GM12873 (cell line): Measurements from ENCODE around the gene CAMKMT.

Source experiments
- CTCF ChIP-seq: IDR thresholded peaks from 2 replicates; pipeline ENCODE4 v1.5.1; 2012; ENCODE audit warnings: low read depth, mild to moderate bottlenecking, moderate library complexity, low read length, control low read depth; ENCODE audit not compliant: insufficient read depth; ENCODE audit errors: missing control alignments

The CAMKMT gene

DNA sequence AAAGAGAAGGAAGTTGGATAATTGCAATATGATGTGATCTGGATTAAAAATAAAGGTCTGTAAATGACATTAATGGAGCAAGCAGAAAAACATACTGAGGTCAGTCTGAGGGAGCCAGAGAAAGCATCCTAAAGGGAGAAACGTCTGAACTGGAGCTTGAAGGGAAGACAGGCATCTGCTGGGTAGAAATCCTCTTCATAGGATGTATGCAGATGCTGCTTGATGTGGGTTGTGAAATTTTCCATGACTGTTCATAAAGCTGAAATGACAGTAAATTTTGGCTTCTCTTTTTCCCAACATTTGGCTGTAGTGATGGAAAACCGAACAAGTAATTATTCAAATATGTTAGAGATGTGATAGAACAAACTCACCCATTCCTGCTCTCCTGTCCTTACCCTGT is 287.6 kb downstream of the CAMKMT start:
- no peak for TF ChIP-seq CTCF

GRCh38 chr2:44650796-44651195 is 289.0 kb downstream of the CAMKMT start:
- no peak for TF ChIP-seq CTCF

DNA sequence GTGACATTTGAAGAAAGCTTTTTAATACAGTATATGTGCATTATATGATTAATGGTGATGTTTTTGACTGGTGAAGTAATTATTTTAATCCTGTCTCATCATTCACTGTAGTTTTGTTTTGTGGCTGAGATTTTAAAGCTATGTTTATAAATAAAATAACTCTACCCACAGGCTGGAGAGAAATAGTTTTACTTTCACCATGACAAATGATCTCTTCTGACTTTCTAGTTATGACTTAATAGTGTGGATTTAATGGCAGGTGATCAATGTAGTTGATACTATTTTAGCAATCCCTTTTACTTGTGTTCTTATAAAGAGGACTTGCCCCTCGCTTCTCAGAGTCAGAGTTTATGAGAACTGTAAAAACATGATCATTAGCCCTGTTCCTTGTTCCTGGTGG is 290.2 kb downstream of the CAMKMT start:
- TF ChIP-seq CTCF, result no peak

- no peak for TF ChIP-seq CTCF
These were observed 291.0 kb downstream of the CAMKMT start for GRCh38 chr2:44652701-44653100.

DNA sequence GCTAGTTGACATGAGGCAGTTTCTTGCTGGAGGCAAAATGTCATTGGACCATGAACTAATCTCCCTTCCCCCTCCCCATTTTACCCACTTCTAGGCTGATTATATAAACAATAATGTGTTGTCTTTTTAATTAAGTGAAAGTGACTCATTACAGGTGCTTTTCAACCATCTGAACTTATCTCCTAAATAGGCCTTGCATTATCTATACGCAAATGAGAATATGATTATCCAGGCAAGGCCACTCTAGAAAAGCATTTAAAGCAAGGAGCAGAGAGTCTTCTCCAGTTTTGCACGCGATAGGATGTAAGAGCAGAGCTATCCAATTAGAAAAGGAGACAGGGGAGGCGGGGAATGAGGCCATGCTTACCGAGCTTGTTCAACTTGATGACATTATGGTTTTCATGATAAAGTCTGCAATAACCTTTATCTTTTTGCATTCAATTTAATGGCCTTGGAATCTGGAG is 293.7 kb downstream of the CAMKMT start:
- TF ChIP-seq CTCF, result no peak

DNA sequence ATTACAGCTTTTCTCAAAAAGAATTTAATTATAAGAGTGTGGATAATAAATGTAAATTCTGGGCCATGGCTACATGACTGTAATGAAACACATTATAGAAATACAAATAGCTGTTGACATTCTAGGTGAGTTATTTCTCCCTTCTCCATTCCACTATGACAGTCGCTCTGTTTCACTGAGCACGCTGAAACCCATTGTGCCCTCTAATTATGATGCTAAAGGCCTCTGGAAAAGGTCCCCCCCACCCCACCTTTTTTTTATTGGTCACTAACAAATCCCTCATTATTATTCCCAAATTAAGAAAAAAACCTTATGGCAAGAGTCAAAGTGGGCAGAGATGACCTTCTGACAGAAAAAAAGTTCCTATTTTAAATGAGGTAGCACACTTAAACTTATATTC is 294.7 kb downstream of the CAMKMT start:
- TF ChIP-seq CTCF, result no peak

DNA sequence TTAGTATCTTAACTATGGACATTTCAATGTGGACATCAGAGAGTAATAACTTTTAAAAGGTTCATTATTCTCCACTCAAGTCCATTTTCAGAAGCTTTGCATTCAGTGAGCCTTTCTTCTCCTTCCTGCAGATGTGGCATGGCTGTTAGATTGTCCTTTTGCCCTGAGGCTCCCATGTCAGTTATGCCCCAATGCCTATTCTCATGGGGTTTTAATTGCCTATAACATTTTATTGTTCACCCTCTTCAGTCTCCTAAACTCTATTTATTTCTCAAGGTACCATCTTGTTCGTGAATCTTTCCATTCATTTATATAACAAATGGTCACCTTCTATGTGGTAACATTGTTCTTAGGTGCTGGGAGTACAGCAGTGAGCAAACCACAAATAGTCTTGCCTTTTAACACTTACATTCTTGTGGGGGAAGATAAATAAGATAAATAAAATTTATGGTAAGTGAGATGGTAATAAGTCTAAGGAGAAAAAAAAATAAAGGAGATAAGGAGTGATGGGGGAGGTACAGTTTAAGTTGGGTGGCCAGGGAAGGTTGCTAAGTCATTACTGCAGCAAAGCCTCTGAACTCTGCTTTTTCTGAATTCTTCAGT is 301.8 kb downstream of the CAMKMT start:
- no peak for TF ChIP-seq CTCF
